ENCODE measurements around the gene CCDC171.

Gene CCDC171

DNA sequence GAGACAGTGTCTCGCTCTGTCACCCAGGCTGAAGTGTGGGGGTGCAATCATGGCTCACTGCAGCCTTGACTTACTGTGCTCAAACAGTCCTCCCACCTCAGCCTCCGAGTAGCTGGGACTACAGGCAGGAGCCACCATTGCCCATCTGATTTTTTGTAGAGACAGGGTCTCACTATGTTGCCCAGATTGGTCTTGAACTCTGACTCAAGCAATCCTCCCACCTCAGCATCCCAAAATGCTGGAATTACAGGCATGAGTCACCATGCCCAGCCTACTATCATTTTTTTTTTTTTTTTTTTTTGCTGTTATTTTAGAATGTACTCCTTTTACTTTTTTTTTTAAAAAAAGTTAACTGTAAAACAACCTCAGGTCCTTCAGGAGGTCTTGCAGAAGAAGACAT is 449.0 kb downstream of the CCDC171 start:
- no peak for TF ChIP-seq RAD21 (IDR thresholded peaks at IDR 0.05; ENCODE audit: low read depth)
- TF ChIP-seq, protein P1, sequence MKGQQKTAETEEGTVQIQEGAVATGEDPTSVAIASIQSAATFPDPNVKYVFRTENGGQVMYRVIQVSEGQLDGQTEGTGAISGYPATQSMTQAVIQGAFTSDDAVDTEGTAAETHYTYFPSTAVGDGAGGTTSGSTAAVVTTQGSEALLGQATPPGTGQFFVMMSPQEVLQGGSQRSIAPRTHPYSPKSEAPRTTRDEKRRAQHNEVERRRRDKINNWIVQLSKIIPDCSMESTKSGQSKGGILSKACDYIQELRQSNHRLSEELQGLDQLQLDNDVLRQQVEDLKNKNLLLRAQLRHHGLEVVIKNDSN (IDR thresholded peaks at IDR 0.05) = no peak

DNA sequence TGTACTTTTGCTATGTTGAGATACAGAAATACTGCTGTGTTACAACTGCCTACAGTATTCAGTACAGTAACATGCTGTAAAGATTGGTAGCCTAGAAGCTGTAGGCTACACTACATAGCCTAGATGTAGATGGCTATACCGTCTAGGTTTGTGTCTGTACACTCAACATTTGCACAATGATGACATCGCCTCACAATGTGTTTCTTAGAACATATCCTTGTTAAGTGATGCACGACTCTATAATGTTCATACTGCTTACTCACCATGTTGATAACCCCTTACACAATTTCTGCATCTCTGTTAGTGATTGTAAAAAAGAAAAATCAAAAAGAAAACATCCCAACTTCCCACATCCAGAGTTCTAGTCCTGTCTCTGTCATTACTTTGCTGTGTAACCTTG is 450.0 kb downstream of the CCDC171 start:
- TF ChIP-seq TCF12 (IDR thresholded peaks at IDR 0.05; ENCODE audit: low read depth) = no peak
- no peak for TF ChIP-seq CEBPB (IDR thresholded peaks at IDR 0.05)
- TF ChIP-seq, protein P1 (IDR thresholded peaks at IDR 0.05) = no peak
- no peak for TF ChIP-seq CREB1 (IDR thresholded peaks at IDR 0.05; ENCODE audit: low read depth)
- no peak for TF ChIP-seq EP300 (IDR thresholded peaks at IDR 0.05; ENCODE audit: borderline replicate concordance)
- TF ChIP-seq, protein P2, sequence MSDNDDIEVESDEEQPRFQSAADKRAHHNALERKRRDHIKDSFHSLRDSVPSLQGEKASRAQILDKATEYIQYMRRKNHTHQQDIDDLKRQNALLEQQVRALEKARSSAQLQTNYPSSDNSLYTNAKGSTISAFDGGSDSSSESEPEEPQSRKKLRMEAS (IDR thresholded peaks at IDR 0.05) = no peak
- TF ChIP-seq NFIC (IDR thresholded peaks at IDR 0.05) = no peak
- no peak for TF ChIP-seq EGR1 (IDR thresholded peaks at IDR 0.05)
- TF ChIP-seq ZBTB7A (IDR thresholded peaks at IDR 0.05; ENCODE audit: low read depth) = no peak
- TF ChIP-seq, protein P3, sequence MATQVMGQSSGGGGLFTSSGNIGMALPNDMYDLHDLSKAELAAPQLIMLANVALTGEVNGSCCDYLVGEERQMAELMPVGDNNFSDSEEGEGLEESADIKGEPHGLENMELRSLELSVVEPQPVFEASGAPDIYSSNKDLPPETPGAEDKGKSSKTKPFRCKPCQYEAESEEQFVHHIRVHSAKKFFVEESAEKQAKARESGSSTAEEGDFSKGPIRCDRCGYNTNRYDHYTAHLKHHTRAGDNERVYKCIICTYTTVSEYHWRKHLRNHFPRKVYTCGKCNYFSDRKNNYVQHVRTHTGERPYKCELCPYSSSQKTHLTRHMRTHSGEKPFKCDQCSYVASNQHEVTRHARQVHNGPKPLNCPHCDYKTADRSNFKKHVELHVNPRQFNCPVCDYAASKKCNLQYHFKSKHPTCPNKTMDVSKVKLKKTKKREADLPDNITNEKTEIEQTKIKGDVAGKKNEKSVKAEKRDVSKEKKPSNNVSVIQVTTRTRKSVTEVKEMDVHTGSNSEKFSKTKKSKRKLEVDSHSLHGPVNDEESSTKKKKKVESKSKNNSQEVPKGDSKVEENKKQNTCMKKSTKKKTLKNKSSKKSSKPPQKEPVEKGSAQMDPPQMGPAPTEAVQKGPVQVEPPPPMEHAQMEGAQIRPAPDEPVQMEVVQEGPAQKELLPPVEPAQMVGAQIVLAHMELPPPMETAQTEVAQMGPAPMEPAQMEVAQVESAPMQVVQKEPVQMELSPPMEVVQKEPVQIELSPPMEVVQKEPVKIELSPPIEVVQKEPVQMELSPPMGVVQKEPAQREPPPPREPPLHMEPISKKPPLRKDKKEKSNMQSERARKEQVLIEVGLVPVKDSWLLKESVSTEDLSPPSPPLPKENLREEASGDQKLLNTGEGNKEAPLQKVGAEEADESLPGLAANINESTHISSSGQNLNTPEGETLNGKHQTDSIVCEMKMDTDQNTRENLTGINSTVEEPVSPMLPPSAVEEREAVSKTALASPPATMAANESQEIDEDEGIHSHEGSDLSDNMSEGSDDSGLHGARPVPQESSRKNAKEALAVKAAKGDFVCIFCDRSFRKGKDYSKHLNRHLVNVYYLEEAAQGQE (IDR thresholded peaks at IDR 0.05; ENCODE audit: low read depth) = no peak
- TF ChIP-seq FOXM1 (IDR thresholded peaks at IDR 0.05; ENCODE audit: borderline replicate concordance, low read depth) = no peak
- no peak for TF ChIP-seq RAD21 (IDR thresholded peaks at IDR 0.05; ENCODE audit: low read depth)
- TF ChIP-seq TAF1 (IDR thresholded peaks at IDR 0.05; ENCODE audit: low read depth) = no peak
- TF ChIP-seq YY1 (IDR thresholded peaks at IDR 0.05; ENCODE audit: low read depth) = no peak
- TF ChIP-seq TEAD4 (IDR thresholded peaks at IDR 0.05) = no peak

DNA sequence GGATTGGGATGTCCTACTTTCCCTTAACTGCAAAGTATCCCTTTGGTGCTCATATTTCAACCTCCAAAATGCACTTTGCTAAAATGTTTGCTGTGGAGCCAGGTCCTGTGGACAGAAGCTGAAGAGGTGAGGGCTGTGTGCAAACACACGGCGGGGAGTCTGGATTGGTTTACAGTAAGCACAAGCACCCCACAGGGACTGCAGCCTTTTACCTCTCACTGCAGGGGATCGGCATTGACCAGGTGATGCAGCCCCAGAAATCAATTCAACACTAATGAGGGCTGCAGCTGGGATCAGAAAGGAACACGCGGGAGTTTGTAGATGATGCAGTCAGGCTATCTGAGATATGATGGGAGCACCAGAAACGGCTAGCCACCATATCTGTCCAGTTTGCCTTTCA is 450.9 kb downstream of the CCDC171 start:
- TF ChIP-seq RAD21 (IDR thresholded peaks at IDR 0.05; ENCODE audit: low read depth) (no peak), NFIC (IDR thresholded peaks at IDR 0.05) (no peak), EGR1 (IDR thresholded peaks at IDR 0.05) (no peak), FOXM1 (IDR thresholded peaks at IDR 0.05; ENCODE audit: borderline replicate concordance, low read depth) (no peak), YY1 (IDR thresholded peaks at IDR 0.05; ENCODE audit: low read depth) (no peak), EP300 (IDR thresholded peaks at IDR 0.05; ENCODE audit: borderline replicate concordance) (no peak), TCF12 (IDR thresholded peaks at IDR 0.05; ENCODE audit: low read depth) (no peak), ZBTB7A (IDR thresholded peaks at IDR 0.05; ENCODE audit: low read depth) (no peak), CEBPB (IDR thresholded peaks at IDR 0.05) (no peak), CREB1 (IDR thresholded peaks at IDR 0.05; ENCODE audit: low read depth) (no peak), TAF1 (IDR thresholded peaks at IDR 0.05; ENCODE audit: low read depth) (no peak), TEAD4 (IDR thresholded peaks at IDR 0.05) (no peak)
- TF ChIP-seq, protein P2 (IDR thresholded peaks at IDR 0.05) = no peak
- TF ChIP-seq, protein P1 (IDR thresholded peaks at IDR 0.05) = no peak
- TF ChIP-seq, protein P3 (IDR thresholded peaks at IDR 0.05; ENCODE audit: low read depth) = no peak

DNA sequence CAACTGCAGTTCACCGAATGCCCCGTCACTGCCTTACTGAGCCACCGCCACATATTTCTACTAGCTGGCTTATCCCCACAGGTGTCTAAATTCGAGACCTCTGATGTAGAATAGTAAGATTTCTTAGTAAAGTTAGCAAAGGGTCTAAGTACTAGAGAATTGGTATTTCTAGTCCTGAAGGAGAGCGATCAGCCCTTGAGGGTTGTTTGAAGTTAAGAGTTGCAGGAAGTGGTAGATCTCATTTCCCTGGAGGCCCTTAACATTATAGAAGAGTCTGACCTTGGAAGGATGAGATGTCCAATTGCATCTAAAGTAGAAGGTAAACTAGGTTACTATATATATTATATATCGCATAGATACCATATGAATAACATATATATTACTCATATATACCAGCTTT is 451.8 kb downstream of the CCDC171 start:
- TF ChIP-seq TCF12 (IDR thresholded peaks at IDR 0.05; ENCODE audit: low read depth) (no peak), FOXM1 (IDR thresholded peaks at IDR 0.05; ENCODE audit: borderline replicate concordance, low read depth) (no peak)
- TF ChIP-seq, protein P1 (IDR thresholded peaks at IDR 0.05) = no peak
- TF ChIP-seq, protein P2 (IDR thresholded peaks at IDR 0.05) = no peak

DNA sequence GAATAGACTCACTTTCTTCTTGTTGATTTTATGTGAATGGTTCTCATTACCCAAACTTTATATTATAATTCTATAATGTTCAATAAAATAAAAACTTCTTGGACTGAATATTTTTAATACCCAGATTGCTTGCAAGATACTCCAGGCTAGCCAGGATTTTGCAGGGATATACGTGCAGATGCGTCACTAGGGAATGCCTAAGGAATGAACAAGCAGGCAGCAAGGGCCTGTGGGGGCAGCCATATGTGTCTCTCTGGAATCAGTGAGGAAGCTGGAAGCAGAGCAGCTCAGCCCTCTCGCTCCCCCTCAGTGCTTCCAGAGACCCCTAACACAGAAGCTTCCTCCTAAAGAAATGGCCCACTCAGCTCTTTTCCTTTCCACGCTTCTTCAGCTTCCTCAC is 457.4 kb downstream of the CCDC171 start:
- TF ChIP-seq TEAD4 (IDR thresholded peaks at IDR 0.05) (no peak), NFIC (IDR thresholded peaks at IDR 0.05) (no peak), CREB1 (IDR thresholded peaks at IDR 0.05; ENCODE audit: low read depth) (no peak), FOXM1 (IDR thresholded peaks at IDR 0.05; ENCODE audit: borderline replicate concordance, low read depth) (no peak), EP300 (IDR thresholded peaks at IDR 0.05; ENCODE audit: borderline replicate concordance) (no peak), RAD21 (IDR thresholded peaks at IDR 0.05; ENCODE audit: low read depth) (no peak)
- TF ChIP-seq, protein P3 (IDR thresholded peaks at IDR 0.05; ENCODE audit: low read depth) = no peak
- TF ChIP-seq, protein P2 (IDR thresholded peaks at IDR 0.05) = no peak
- TF ChIP-seq, protein P1 (IDR thresholded peaks at IDR 0.05) = no peak
